ENCODE results near the gene SLC35E1.

DNA sequence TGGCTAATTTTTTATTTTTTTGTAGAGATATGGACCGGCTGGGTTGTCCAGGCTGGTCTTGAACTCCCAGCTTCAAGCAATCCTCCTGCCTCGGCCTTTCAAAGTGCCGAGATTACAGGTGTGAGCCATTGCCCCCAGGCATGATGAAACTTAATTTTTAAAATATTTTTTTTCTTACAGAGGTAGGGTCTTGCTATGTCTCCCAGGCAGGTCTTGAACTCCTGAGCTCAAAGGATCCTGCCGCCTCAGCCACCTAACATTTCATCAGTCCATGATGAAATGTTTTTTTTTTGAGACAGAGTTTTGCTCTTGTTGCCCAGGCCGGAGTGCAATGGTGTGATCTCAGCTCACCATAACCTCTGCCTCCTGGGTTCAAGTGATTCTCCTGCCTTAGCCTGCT is 63.7 kb downstream of the SLC35E1 start:
- TF ChIP-seq, protein P1, sequence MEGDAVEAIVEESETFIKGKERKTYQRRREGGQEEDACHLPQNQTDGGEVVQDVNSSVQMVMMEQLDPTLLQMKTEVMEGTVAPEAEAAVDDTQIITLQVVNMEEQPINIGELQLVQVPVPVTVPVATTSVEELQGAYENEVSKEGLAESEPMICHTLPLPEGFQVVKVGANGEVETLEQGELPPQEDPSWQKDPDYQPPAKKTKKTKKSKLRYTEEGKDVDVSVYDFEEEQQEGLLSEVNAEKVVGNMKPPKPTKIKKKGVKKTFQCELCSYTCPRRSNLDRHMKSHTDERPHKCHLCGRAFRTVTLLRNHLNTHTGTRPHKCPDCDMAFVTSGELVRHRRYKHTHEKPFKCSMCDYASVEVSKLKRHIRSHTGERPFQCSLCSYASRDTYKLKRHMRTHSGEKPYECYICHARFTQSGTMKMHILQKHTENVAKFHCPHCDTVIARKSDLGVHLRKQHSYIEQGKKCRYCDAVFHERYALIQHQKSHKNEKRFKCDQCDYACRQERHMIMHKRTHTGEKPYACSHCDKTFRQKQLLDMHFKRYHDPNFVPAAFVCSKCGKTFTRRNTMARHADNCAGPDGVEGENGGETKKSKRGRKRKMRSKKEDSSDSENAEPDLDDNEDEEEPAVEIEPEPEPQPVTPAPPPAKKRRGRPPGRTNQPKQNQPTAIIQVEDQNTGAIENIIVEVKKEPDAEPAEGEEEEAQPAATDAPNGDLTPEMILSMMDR (conservative IDR thresholded peaks at IDR 0.05), result no peak
- TF ChIP-seq EZH2 (IDR thresholded peaks at IDR 0.05; ENCODE audit: low read depth), result no peak
